ENCODE results near the gene PARP6.
"Not testable (repeated sequence)": the region's sequence is repeated elsewhere in the genome, so short reads cannot be mapped to it uniquely, and the experiment has no call there.

The PARP6 gene

GRCh38 chr15:72280751-72281150, 8.4 kb upstream of the PARP6 start:
- no peak for DNase-seq (ENCODE audit: low read depth)

GRCh38 chr15:72278737-72279136, 6.4 kb upstream of the PARP6 start:
- no peak for DNase-seq (ENCODE audit: low read depth)

GRCh38 chr15:72276326-72276700, 4.0 kb upstream of the PARP6 start:
- DNase-seq (ENCODE audit: low read depth) = no peak

GRCh38 chr15:72275635-72276325, 3.4 kb upstream of the PARP6 start:
- not testable (repeated sequence) for DNase-seq (ENCODE audit: low read depth)

- DNase-seq (ENCODE audit: low read depth) = no peak
Observed at GRCh38 chr15:72272997-72273352, 621 bp upstream of the PARP6 start.

- DNase-seq (ENCODE audit: low read depth) = no peak
Observed at GRCh38 chr15:72271895-72272212, 500 bp downstream of the PARP6 start.

- DNase-seq (ENCODE audit: low read depth) = no peak
Observed at GRCh38 chr15:72271221-72271620, 1.1 kb downstream of the PARP6 start.

GRCh38 chr15:72269739-72270138, 2.6 kb downstream of the PARP6 start:
- no peak for DNase-seq (ENCODE audit: low read depth)

GRCh38 chr15:72265031-72265430, 7.3 kb downstream of the PARP6 start:
- DNase-seq (ENCODE audit: low read depth) = no peak

GRCh38 chr15:72252663-72253299, 19.6 kb downstream of the PARP6 start:
- no peak for DNase-seq (ENCODE audit: low read depth)

GRCh38 chr15:72249142-72249810, 23.1 kb downstream of the PARP6 start:
- no peak for DNase-seq (ENCODE audit: low read depth)

GRCh38 chr15:72248514-72248913, 23.8 kb downstream of the PARP6 start:
- no peak for DNase-seq (ENCODE audit: low read depth)

GRCh38 chr15:72242775-72243370, 29.5 kb downstream of the PARP6 start:
- DNase-seq (ENCODE audit: low read depth) = no peak

GRCh38 chr15:72239652-72240051, 32.7 kb downstream of the PARP6 start:
- DNase-seq (ENCODE audit: low read depth) = no peak

- no peak for DNase-seq (ENCODE audit: low read depth)
Observed at GRCh38 chr15:72238586-72238985, 33.8 kb downstream of the PARP6 start.

- no peak for DNase-seq (ENCODE audit: low read depth)
Observed at GRCh38 chr15:72237853-72238224, 34.5 kb downstream of the PARP6 start.

GRCh38 chr15:72237029-72237852, 35.1 kb downstream of the PARP6 start:
- peak; percentile 96 for DNase-seq (ENCODE audit: low read depth)

GRCh38 chr15:72236381-72237003, 35.9 kb downstream of the PARP6 start:
- DNase-seq (ENCODE audit: low read depth) = no peak

GRCh38 chr15:72235298-72235697, 37.1 kb downstream of the PARP6 start:
- no peak for DNase-seq (ENCODE audit: low read depth)

- DNase-seq (ENCODE audit: low read depth) = no peak
Observed at GRCh38 chr15:72233769-72234168, 38.6 kb downstream of the PARP6 start.

GRCh38 chr15:72231833-72232478, 40.4 kb downstream of the PARP6 start:
- peak; percentile 72 for DNase-seq (ENCODE audit: low read depth)

Data from non-pigmented ciliary epithelial cell (primary cell).